Spinal cord (tissue), 10 donors: ENCODE results near the gene NOTCH2NLA. TPM values are rescaled to one million over a fixed set of nuclear protein-coding genes. Genes with fewer than 3 reads are reported as not detected.
"Not testable (repeated sequence)": the region's sequence is repeated elsewhere in the genome, so short reads cannot be mapped to it uniquely, and the experiment has no call there.

ENCODE experiments used
- DNase-seq, 6 donors: peaks; one replicate each; pipeline versions ENCODE4 v3.0.0 to v3.0.0-alpha.2; 2013 to 2015; ENCODE audit warnings: low spot score in 6 of 6, low read depth in 4 of 6
- H3K27ac ChIP-seq: one replicate; pipeline ENCODE4 v1.5.1; 2013; ENCODE audit warnings: low read depth, low read length, control low read depth
- H3K27me3 ChIP-seq: one replicate; pipeline ENCODE4 v1.6.1; 2013; ENCODE audit warnings: low read length; ENCODE audit not compliant: control insufficient read depth, insufficient read depth
- H3K36me3 ChIP-seq: one replicate; pipeline ENCODE4 v1.6.1; 2013; ENCODE audit warnings: low read length; ENCODE audit not compliant: control insufficient read depth, insufficient read depth
- H3K4me1 ChIP-seq: one replicate; pipeline ENCODE4 v1.6.1; 2013; ENCODE audit warnings: low read length; ENCODE audit not compliant: control insufficient read depth, insufficient read depth
- H3K4me3 ChIP-seq: one replicate; pipeline ENCODE4 v1.5.1; 2013; ENCODE audit warnings: low read depth, low read length, control low read depth
- H3K9me3 ChIP-seq: one replicate; pipeline ENCODE4 v1.6.1; 2013; ENCODE audit warnings: low read length; ENCODE audit not compliant: control insufficient read depth, insufficient read depth
- WGBS: methylation state at CpG from one replicate; pipeline ENCODE4 v1.1.5; 2013; ENCODE audit warnings: missing lambda C conversion rate; ENCODE audit not compliant: insufficient coverage; 5-methylcytosine and 5-hydroxymethylcytosine counted together
- polyA plus RNA-seq, 2 donors: library from polyadenylated mRNA; unstranded; fragments of 120-200 nt; gene quantifications; one replicate each; pipeline ENCODE4 v1.2.1, GENCODE V29; 2013; ENCODE audit not compliant: insufficient read length in 2 of 2
- total RNA-seq, 2 donors: library from RNA; depleted of rRNA in 1 of 2; stranded (reverse); fragments of 120-200 nt in 1 of 2; fragments of >200 nt in 1 of 2; gene quantifications; one replicate each; pipeline versions ENCODE4 v1.2.3 to v1.2.4, GENCODE V29; 2013 to 2014
- donor health status: healthy.

The NOTCH2NLA gene
- total and polyA plus RNA-seq, 4 donors = 9.9 to 52.5 (median 29.3) TPM

- H3K9me3 ChIP-seq, H3K4me3 ChIP-seq, H3K27ac ChIP-seq, H3K4me1 ChIP-seq, DNase-seq, H3K36me3 ChIP-seq, H3K27me3 ChIP-seq: not testable (repeated sequence)
- no CpG with 5 or more reads among the region's 3 CpGs for WGBS
These were observed 35.9 kb upstream of the NOTCH2NLA start for GRCh38 chr1:146264761-146265160.

GRCh38 chr1:146260006-146260730, 31.3 kb upstream of the NOTCH2NLA start:
- not testable (repeated sequence) for H3K4me1 ChIP-seq, H3K36me3 ChIP-seq, H3K27me3 ChIP-seq, H3K4me3 ChIP-seq, H3K9me3 ChIP-seq, H3K27ac ChIP-seq, DNase-seq
- WGBS = no CpG with 5 or more reads among the region's 8 CpGs

- H3K4me3 ChIP-seq, H3K36me3 ChIP-seq, H3K27me3 ChIP-seq, H3K27ac ChIP-seq, H3K4me1 ChIP-seq, H3K9me3 ChIP-seq, DNase-seq: not testable (repeated sequence)
- WGBS = no CpG with 5 or more reads among the region's 1 CpG
These were observed 29.3 kb upstream of the NOTCH2NLA start for GRCh38 chr1:146257992-146258552.

- H3K9me3 ChIP-seq, H3K27ac ChIP-seq, DNase-seq, H3K4me3 ChIP-seq, H3K4me1 ChIP-seq, H3K27me3 ChIP-seq, H3K36me3 ChIP-seq: not testable (repeated sequence)
- no CpG with 5 or more reads among the region's 4 CpGs for WGBS
These were observed 25.9 kb upstream of the NOTCH2NLA start for GRCh38 chr1:146254569-146255197.

- not testable (repeated sequence) for DNase-seq
These were observed 24.5 kb upstream of the NOTCH2NLA start for GRCh38 chr1:146253249-146253855.

GRCh38 chr1:146251523-146251922, 22.7 kb upstream of the NOTCH2NLA start:
- H3K4me1 ChIP-seq, H3K4me3 ChIP-seq, H3K27me3 ChIP-seq, H3K9me3 ChIP-seq, H3K36me3 ChIP-seq, DNase-seq, H3K27ac ChIP-seq: not testable (repeated sequence)
- WGBS = no CpG with 5 or more reads among the region's 1 CpG

More at GRCh38 chr1:146253249-146253855, 24.5 kb upstream of the NOTCH2NLA start:
- H3K4me3 ChIP-seq, H3K36me3 ChIP-seq, H3K27ac ChIP-seq, H3K4me1 ChIP-seq, H3K27me3 ChIP-seq, H3K9me3 ChIP-seq: not testable (repeated sequence)
- WGBS = no CpG with 5 or more reads among the region's 4 CpGs

GRCh38 chr1:146248643-146249042, 19.8 kb upstream of the NOTCH2NLA start:
- H3K9me3 ChIP-seq, H3K36me3 ChIP-seq, H3K4me3 ChIP-seq, H3K27ac ChIP-seq, H3K4me1 ChIP-seq, DNase-seq, H3K27me3 ChIP-seq: not testable (repeated sequence)
- no CpG with 5 or more reads among the region's 4 CpGs for WGBS

GRCh38 chr1:146236626-146237025, 7.8 kb upstream of the NOTCH2NLA start:
- WGBS = no CpG with 5 or more reads among the region's 2 CpGs
- not testable (repeated sequence) for H3K9me3 ChIP-seq, H3K4me3 ChIP-seq, H3K27ac ChIP-seq, H3K27me3 ChIP-seq, H3K4me1 ChIP-seq, DNase-seq, H3K36me3 ChIP-seq

- not testable (repeated sequence) for H3K9me3 ChIP-seq, DNase-seq, H3K27ac ChIP-seq, H3K36me3 ChIP-seq, H3K27me3 ChIP-seq, H3K4me1 ChIP-seq, H3K4me3 ChIP-seq
- no CpG with 5 or more reads among the region's 5 CpGs for WGBS
These were observed 7.3 kb upstream of the NOTCH2NLA start for GRCh38 chr1:146236026-146236601.
